ENCODE data around the gene WAPL.

- TF ChIP-seq POLR2A (IDR thresholded peaks at IDR 0.05; ENCODE audit: low read depth) (no peak), EP300 (IDR thresholded peaks at IDR 0.05) (no peak), CTCF (IDR thresholded peaks at IDR 0.05) (no peak)
Observed at GRCh38 chr10:86393362-86393761, 128.2 kb downstream of the WAPL start.

Measured in esophagus muscularis mucosa (tissue), 4 donors.